KMS-11 (cell line): ENCODE results near the gene PTPRK.

Experiments used
- H2AFZ ChIP-seq: fragments of 200-600 bp; sonication (generic); 2 replicates; pipeline ENCODE4 v1.6.1; 2016; ENCODE audit warnings: antibody characterized with exemption, mixed run types, low read depth
- H3K27ac ChIP-seq: fragments of 200-600 bp; sonication (generic); 2 replicates; pipeline ENCODE4 v1.6.1; 2016; ENCODE audit warnings: mild to moderate bottlenecking, mixed run types
- H3K27me3 ChIP-seq: fragments of 200-600 bp; sonication (generic); 2 replicates; pipeline ENCODE4 v1.6.1; 2017; ENCODE audit warnings: mild to moderate bottlenecking, low read depth, mixed run types, moderate library complexity; ENCODE audit not compliant: insufficient read depth
- H3K36me3 ChIP-seq: fragments of 200-600 bp; sonication (generic); 2 replicates; pipeline ENCODE4 v1.6.1; 2017; ENCODE audit warnings: mild to moderate bottlenecking, mixed run types; ENCODE audit not compliant: insufficient read depth
- H3K4me1 ChIP-seq: fragments of 200-600 bp; sonication (generic); 2 replicates; pipeline ENCODE4 v1.6.1; 2016; ENCODE audit warnings: mild to moderate bottlenecking, low read depth, mixed run types; ENCODE audit not compliant: poor library complexity, severe bottlenecking
- H3K4me2 ChIP-seq: fragments of 200-600 bp; sonication (generic); 2 replicates; pipeline ENCODE4 v1.7.0; 2016; ENCODE audit warnings: mild to moderate bottlenecking, mixed run types
- H3K4me3 ChIP-seq: fragments of 200-600 bp; sonication (generic); IDR thresholded peaks from 2 replicates; pipeline ENCODE4 v1.6.1; 2017; ENCODE audit warnings: low read depth, low read length, mixed read lengths; ENCODE audit not compliant: insufficient read depth
- H3K79me2 ChIP-seq: fragments of 200-600 bp; sonication (generic); 2 replicates; pipeline ENCODE4 v1.6.1; 2016; ENCODE audit warnings: low read depth, mixed run types; ENCODE audit not compliant: insufficient read depth
- H3K9ac ChIP-seq: fragments of 200-600 bp; sonication (generic); 2 replicates; pipeline ENCODE4 v1.6.1; 2016; ENCODE audit warnings: mild to moderate bottlenecking, mixed run types
- H4K20me1 ChIP-seq: fragments of 200-600 bp; sonication (generic); 2 replicates; pipeline ENCODE4 v1.6.1; 2016; ENCODE audit warnings: mild to moderate bottlenecking, mixed run types; ENCODE audit not compliant: insufficient read depth
- CTCF ChIP-seq: fragments of 200-600 bp; sonication (generic); conservative IDR thresholded peaks from 2 replicates; pipeline ENCODE4 v1.6.1; 2017; ENCODE audit warnings: low read depth, mild to moderate bottlenecking, antibody characterized with exemption, low read length, moderate library complexity, mixed read lengths

The PTPRK gene

GRCh38 chr6:128244751-128245405, 275.5 kb downstream of the PTPRK start:
- Histone ChIP-seq H2AFZ (no peak overlapping the region), H3K4me1 (peaks cover 18% of the 10 kb centered on the region), H3K27ac (no peak overlapping the region), H3K36me3 (no peaks in the 10 kb centered on the region), H3K27me3 (no peaks in the 10 kb centered on the region), H3K9ac (no peak overlapping the region), H4K20me1 (no peaks in the 10 kb centered on the region), H3K79me2 (no peaks in the 10 kb centered on the region), H3K4me3 (no peak overlapping the region), H3K4me2 (no peak overlapping the region)
- TF ChIP-seq CTCF, result no peak

GRCh38 chr6:128242765-128243403, 277.5 kb downstream of the PTPRK start:
- Histone ChIP-seq H3K27me3 (no peaks in the 10 kb centered on the region), H3K4me2 (no peak overlapping the region), H3K36me3 (no peaks in the 10 kb centered on the region), H2AFZ (no peak overlapping the region), H3K79me2 (no peaks in the 10 kb centered on the region), H3K4me1 (peaks cover 18% of the 10 kb centered on the region), H3K27ac (no peak overlapping the region), H3K4me3 (no peak overlapping the region), H3K9ac (no peak overlapping the region), H4K20me1 (no peaks in the 10 kb centered on the region)
- no peak for TF ChIP-seq CTCF

GRCh38 chr6:128241216-128241615, 279.2 kb downstream of the PTPRK start:
- Histone ChIP-seq H3K79me2 (no peaks in the 10 kb centered on the region), H3K27ac (no peak overlapping the region), H3K4me3 (no peak overlapping the region), H4K20me1 (no peaks in the 10 kb centered on the region), H3K4me1 (peaks cover 18% of the 10 kb centered on the region), H3K27me3 (no peaks in the 10 kb centered on the region), H3K9ac (no peak overlapping the region), H3K4me2 (no peak overlapping the region), H3K36me3 (no peaks in the 10 kb centered on the region), H2AFZ (no peak overlapping the region)
- TF ChIP-seq CTCF, result no peak

- Histone ChIP-seq H3K9ac (no peak overlapping the region), H3K27me3 (no peaks in the 10 kb centered on the region), H3K36me3 (no peaks in the 10 kb centered on the region), H3K4me3 (no peak overlapping the region), H4K20me1 (no peaks in the 10 kb centered on the region), H3K27ac (no peak overlapping the region), H2AFZ (no peak overlapping the region), H3K4me1 (peaks cover 9% of the 10 kb centered on the region), H3K4me2 (no peak overlapping the region), H3K79me2 (no peaks in the 10 kb centered on the region)
- no peak for TF ChIP-seq CTCF
Observed at GRCh38 chr6:128240024-128240428, 280.4 kb downstream of the PTPRK start.
